ACHN (cell line): ENCODE measurements around the gene ANO1.

Source experiments
- DNase-seq: peaks from one replicate; pipeline ENCODE4 v3.0.0-alpha.2; 2015
- in situ Hi-C: cut with HindIII; loops from 2 replicates; pipeline ENCODE4 v1.10.0; 2017; ENCODE audit warnings: low sequenced_read_pairs, low pct_ligation_motif_present, low pct_unique_long_range_greater_than_20kb

The ANO1 gene

DNA sequence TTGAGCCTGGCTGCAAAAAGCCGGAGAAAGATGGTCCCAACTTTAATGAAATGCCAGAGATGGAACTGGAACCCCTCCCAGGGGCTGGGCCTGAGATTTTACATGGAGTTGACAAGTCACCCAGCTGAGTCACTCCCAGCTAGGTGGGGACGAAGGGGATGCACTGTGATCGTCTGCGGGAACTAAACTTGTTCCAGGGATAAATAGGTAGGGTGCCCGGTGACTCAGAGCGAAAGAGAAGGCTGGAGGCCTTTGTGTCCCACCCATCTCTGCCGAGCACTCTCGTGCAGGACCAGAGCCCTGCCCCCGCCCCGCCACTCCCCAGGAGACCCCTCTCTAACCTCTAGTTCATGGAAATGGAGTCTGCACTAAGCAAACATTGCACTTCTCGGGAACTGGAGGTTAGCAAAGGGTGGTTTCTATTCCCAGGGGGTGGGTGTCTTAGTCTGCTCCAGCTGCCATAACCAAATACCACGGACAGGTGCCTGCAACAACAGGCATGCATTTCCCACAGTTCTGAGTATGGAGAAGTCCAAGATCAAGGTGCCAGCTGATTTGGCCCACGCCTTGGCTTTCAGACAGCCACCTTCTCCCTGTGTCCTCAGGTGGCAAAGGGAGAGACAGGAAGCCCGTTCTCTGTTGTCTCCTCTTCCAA is 64.2 kb downstream of the ANO1 start:
- in situ Hi-C loops: no loop called here

GRCh38 chr11:70144262-70144661 is 66.1 kb downstream of the ANO1 start:
- in situ Hi-C loops: no loop called here
- DNase-seq: no peak

More for the DNA sequence above, 64.2 kb downstream of the ANO1 start:
- DNase-seq: no peak

DNA sequence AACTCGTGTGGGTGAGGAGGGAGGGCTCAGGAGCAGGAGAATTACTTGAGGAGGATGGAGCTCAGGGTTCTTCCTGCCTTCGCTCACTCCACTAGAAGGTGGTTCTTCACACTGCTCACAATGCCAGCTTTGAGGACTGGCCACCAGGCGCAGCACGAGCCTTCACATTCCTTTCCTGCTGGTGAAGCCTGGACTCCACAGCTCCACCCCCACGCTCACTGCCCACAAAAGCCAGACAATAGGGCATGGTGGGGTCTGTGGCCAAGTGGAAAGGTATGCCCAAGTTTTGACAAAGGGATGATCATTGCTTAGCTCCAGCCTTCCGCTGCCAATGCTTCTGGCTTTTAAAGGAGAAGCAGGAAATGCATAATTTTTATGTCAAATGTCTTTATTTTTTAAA is 67.0 kb downstream of the ANO1 start:
- in situ Hi-C loops: no loop called here

DNA sequence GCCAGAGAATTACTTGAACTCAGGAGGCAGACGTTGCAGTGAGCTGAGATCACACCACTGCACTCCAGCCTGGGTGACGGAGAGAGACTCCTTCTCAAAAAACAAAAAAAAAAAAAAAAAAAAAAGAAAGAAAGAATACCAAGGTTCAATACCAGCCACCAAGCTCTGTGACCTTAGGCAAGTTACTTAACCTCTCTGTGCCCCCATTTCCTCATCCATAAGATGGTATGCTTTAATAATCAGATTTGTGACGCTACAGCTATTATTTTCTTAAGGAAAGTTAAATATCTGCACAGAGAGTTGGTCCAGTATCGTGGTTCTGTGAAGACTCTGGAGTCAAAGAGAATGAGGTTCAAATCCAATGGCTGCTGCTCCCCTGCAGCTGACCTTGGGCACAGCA is 67.7 kb downstream of the ANO1 start:
- DNase-seq: no peak
- in situ Hi-C loops: no loop called here

More for the DNA sequence above, 67.0 kb downstream of the ANO1 start:
- no peak for DNase-seq

DNA sequence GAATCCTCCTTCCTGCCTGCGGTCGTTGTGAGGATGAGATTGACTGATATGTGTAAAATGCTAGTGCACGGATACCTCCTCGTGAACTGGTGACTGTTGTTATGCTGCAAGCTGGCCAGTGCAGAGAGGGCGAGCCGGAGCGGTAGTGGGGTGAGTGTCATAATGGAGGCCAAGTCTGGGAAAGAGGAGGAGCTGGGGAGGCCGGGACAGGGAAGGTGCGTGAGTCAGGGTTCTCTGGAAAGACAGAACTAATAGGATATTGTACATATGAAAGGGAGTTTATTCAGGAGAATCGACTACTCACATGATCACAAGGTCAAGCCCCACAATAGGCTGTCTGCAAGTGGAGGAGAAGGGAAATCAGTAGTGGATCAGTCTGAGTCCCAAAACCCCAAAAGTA is 68.2 kb downstream of the ANO1 start:
- in situ Hi-C loops: no loop called here
- DNase-seq: no peak

DNA sequence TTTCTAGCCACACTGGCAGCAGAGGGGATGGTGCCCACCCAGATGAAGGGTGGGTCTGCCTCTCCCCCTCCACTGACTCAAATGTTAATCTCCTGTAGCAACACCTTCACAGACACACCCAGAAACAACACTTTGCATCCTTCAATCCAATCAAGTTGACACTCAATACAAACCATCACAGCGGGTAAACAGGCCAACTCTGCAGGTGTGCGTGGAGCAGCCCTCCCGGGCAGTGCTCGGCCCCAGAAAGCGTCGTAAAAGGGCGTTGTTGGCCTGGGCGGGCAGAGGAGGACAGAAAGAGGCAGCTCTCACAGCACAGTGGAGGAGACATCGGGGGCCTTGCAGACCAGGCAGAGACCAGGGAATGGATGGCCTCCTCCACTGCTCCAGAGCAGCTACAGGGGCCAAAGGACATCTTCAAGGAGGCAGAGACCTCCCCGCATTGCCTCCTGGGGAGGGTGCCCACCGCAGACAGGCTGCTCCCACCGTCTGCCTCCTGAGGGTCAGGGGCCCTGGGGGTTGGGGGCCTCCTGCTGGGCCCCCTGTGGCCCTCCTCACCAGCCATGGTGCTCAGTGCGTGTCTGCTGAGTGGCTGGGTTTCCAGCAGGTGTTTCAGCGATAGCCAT is 68.9 kb downstream of the ANO1 start:
- DNase-seq: no peak

GRCh38 chr11:70147668-70148067 is 69.6 kb downstream of the ANO1 start:
- DNase-seq: no peak
- in situ Hi-C loops: no loop called here

More for the DNA sequence above, 68.9 kb downstream of the ANO1 start:
- in situ Hi-C loops: no loop called here

GRCh38 chr11:70151671-70152070 is 73.6 kb downstream of the ANO1 start:
- in situ Hi-C loops: no loop called here
- no peak for DNase-seq

DNA sequence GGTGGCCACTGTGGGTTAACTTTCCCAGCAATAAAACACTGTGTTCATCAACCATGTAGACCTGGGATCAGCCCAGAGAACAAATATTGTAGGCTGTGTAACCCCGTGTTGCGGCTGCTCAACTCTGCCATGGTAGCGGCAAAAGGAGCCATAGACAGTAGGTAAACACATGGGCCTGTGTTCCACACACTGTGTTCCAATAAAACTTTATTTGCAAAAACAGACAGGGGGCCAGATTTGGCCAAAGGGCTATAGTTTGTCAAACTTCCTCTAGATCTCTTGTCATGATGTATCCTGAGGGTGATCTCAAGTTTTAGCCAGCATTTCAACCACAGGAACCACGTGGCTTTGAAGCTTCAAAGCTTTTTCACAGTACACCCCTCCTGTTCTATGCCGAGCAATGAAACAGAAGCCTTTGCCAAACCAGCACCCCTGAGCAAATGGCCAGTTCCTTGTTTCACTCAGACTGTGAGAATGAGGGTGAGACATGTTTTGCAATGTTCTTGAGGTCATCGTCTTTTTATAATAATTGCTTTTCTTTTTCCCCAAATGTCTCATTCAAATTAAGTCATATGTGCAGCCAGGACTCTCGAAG is 75.1 kb downstream of the ANO1 start:
- DNase-seq: no peak
- in situ Hi-C loops: no loop called here

GRCh38 chr11:70155386-70155785 is 77.3 kb downstream of the ANO1 start:
- no peak for DNase-seq
- in situ Hi-C loops: no loop called here

- no peak for DNase-seq
- in situ Hi-C loops: no loop called here
Measured at GRCh38 chr11:70156291-70157037, 78.3 kb downstream of the ANO1 start.

- in situ Hi-C loops: no loop called here
- DNase-seq: no peak
Measured at GRCh38 chr11:70158201-70158600, 80.1 kb downstream of the ANO1 start.

GRCh38 chr11:70158757-70159389 is 80.8 kb downstream of the ANO1 start:
- in situ Hi-C loops: no loop called here
- no peak for DNase-seq

DNA sequence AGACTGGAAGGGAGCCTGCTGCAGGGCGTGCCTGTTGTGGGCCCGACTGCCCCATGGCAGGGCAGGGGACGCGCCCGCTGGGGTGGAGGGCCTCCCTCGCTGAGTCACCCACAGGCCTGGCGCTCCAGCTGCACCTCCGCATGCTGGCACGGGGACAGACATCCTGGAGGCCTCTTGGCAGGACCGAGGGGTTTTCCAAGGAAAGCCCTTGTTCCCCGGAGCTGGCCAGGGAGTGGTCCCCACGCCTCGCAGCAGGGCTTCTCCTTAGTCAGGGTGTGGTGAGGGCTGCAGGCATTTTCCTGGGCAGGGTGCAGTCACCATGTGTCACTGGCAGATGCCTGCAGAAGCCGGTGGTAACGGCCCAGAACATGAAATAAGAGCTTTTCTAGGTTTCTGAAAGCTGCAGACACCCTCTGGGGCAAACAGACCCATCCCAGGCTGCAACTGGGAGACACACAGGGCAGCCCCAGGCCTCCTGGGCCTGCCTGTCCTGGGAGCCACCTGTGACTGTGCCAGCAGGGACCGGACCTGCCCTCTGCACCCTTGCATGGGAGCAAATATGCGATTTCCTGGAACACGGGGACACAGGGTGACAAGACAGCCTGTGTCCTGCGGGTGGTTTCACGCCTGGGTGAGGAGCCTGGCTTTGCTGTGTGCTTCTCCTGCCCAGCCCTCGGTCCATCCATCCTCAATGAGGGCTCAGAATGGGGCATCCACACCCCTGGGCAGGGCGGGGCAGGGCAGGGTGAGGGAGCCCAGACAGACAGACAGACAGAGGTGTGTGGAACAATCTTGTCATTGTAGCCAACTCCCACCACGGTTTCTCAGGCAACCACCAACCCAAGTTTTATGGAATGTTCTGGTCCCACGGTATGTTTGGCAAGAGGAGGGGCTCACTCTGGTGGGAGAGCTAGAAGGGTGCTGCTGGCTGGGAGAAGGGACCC is 81.8 kb downstream of the ANO1 start:
- DNase-seq: peak; percentile 22
- in situ Hi-C loops: no loop called here

GRCh38 chr11:70161043-70161625 is 83.0 kb downstream of the ANO1 start:
- no peak for DNase-seq
- in situ Hi-C loops: no loop called here

- DNase-seq: no peak
- in situ Hi-C loops: no loop called here
Measured at GRCh38 chr11:70164705-70165104, 86.6 kb downstream of the ANO1 start.

DNA sequence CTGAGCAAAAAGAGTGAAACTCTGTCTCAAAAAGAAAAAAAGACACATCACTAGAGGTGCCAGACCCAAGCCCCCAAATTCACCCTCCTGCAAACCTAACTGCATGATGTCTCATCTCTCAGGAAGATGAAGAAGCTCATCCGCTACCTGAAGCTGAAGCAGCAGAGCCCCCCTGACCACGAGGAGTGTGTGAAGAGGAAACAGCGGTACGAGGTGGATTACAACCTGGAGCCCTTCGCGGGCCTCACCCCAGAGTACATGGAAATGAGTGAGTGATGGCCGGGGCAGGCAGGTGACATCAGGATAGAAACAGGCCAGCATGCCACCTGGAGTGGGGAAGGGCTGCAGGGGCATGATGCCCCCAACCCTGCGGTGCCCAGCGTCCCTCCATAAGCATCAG is 89.0 kb downstream of the ANO1 start:
- in situ Hi-C loops: no loop called here
- DNase-seq: no peak
